ENCODE measurements around the gene EDARADD.

DNA sequence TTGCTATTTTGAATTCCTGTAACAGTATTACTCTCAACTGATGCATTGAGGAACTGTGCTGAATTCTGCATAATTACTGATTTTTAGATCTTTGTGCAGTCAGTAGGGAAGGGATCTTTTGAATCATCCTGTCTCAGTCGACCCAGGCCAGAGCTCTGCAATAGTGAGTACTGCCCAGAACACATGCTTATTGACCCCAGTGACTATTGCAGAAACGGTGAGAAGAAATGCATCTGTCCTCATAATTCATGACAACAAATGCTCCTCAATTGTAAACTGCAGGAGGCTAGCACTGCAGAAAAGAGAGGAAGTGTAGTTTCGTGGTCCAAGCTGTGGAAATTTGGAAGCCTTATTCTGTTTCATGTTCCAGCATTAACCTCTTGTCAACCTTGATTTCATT lies 19.6 kb downstream of the EDARADD start:
- TF ChIP-seq, protein P1, sequence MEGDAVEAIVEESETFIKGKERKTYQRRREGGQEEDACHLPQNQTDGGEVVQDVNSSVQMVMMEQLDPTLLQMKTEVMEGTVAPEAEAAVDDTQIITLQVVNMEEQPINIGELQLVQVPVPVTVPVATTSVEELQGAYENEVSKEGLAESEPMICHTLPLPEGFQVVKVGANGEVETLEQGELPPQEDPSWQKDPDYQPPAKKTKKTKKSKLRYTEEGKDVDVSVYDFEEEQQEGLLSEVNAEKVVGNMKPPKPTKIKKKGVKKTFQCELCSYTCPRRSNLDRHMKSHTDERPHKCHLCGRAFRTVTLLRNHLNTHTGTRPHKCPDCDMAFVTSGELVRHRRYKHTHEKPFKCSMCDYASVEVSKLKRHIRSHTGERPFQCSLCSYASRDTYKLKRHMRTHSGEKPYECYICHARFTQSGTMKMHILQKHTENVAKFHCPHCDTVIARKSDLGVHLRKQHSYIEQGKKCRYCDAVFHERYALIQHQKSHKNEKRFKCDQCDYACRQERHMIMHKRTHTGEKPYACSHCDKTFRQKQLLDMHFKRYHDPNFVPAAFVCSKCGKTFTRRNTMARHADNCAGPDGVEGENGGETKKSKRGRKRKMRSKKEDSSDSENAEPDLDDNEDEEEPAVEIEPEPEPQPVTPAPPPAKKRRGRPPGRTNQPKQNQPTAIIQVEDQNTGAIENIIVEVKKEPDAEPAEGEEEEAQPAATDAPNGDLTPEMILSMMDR (conservative IDR thresholded peaks at IDR 0.05; ENCODE audit: low read length): no peak
- TF ChIP-seq EZH2phosphoT487 (IDR thresholded peaks at IDR 0.05; ENCODE audit: borderline replicate concordance, low read depth, low read length): no peak
